H1 (cell line): ENCODE results near the gene KLHL15. TPM values are rescaled to one million over a fixed set of nuclear protein-coding genes. Genes with fewer than 3 reads are reported as not detected.

Experiments used
- CTCF ChIA-PET: fragments of 300-600 bp; sonication (Branson Sonifier 250); formaldehyde crosslinking; loops from one replicate; lab custom pipeline; 2021; ENCODE audit not compliant: partially characterized antibody; lab: Charles Lee
- POLR2A ChIA-PET: fragments of 300-600 bp; sonication (Branson Sonifier 250); formaldehyde crosslinking; loops from one replicate; lab custom pipeline; 2021; ENCODE audit warnings: inconsistent platforms; ENCODE audit not compliant: partially characterized antibody; lab: Charles Lee
- DNase-seq, 2 experiments: peaks; one replicate each; pipeline versions ENCODE4 v3.0.0 to v3.0.0-alpha.2; 2010 to 2022; ENCODE audit warnings: low spot score in 2 of 2, low read depth in 1 of 2, mixed read lengths in 1 of 2
- FAIRE-seq: peaks from 2 replicates; lab custom pipeline; 2011; peaks lifted over from hg19 to GRCh38; lab: Jason Lieb, UNC
- H2AFZ ChIP-seq: 2 replicates; pipeline ENCODE4 v1.8.1; 2012; ENCODE audit warnings: low read length, inconsistent platforms
- H2AK5ac ChIP-seq: 2 replicates; pipeline ENCODE4 v1.6.1; 2013; ENCODE audit warnings: low read depth, low read length
- H2BK120ac ChIP-seq: replicated peaks from 2 replicates; pipeline ENCODE3; 2013; ENCODE audit warnings: low read depth, low read length, inconsistent platforms
- H2BK12ac ChIP-seq: 2 replicates; pipeline ENCODE4 v1.6.1; 2013; ENCODE audit warnings: low read depth, low read length
- H2BK15ac ChIP-seq: 2 replicates; pipeline ENCODE4 v1.6.1; 2013; ENCODE audit warnings: low read length
- H2BK20ac ChIP-seq: 2 replicates; pipeline ENCODE4 v1.6.1; 2013; ENCODE audit warnings: low read length
- H2BK5ac ChIP-seq: 2 replicates; pipeline ENCODE4 v1.6.1; 2013; ENCODE audit warnings: low read depth, low read length
- H3K14ac ChIP-seq: 2 replicates; pipeline ENCODE4 v1.6.1; 2013; ENCODE audit warnings: inconsistent platforms; ENCODE audit not compliant: insufficient read length
- H3K18ac ChIP-seq: 2 replicates; pipeline ENCODE4 v1.6.1; 2013; ENCODE audit warnings: low read length; ENCODE audit errors: extremely low read depth
- H3K23ac ChIP-seq: 2 replicates; pipeline ENCODE4 v1.6.1; 2013; ENCODE audit warnings: inconsistent platforms; ENCODE audit not compliant: insufficient read length
- H3K23me2 ChIP-seq: 2 replicates; pipeline ENCODE4 v1.6.1; 2013; ENCODE audit warnings: low read depth, low read length
- H3K27ac ChIP-seq: 2 replicates; pipeline ENCODE4 v1.6.1; 2011; ENCODE audit warnings: low read depth, low read length, inconsistent platforms
- H3K27me3 ChIP-seq, 4 experiments: replicated peaks in 1 of 4; 1 replicate in 1 of 4; 2 replicates in 3 of 4; pipeline versions ENCODE4 v1.6.1 to v1.8.1; 2011 to 2013; ENCODE audit warnings: low read length in 3 of 4, mild to moderate bottlenecking in 3 of 4, inconsistent platforms in 2 of 4, mixed read lengths in 2 of 4, moderate library complexity in 1 of 4; ENCODE audit not compliant: control insufficient read depth in 3 of 4, insufficient read depth in 3 of 4; ENCODE audit errors: extremely low read depth in 1 of 4
- H3K36me3 ChIP-seq, 4 experiments: 2 replicates each; pipeline versions ENCODE4 v1.6.1 to v1.8.1; 2011 to 2013; ENCODE audit warnings: mild to moderate bottlenecking in 4 of 4, low read length in 3 of 4, moderate library complexity in 2 of 4, control low read depth in 1 of 4, inconsistent platforms in 1 of 4; ENCODE audit not compliant: insufficient read depth in 4 of 4, control insufficient read depth in 2 of 4
- H3K4ac ChIP-seq: replicated peaks from 2 replicates; pipeline ENCODE3; 2013; ENCODE audit warnings: low read length, low read depth, mixed read lengths, inconsistent platforms; ENCODE audit not compliant: insufficient read length
- H3K4me1 ChIP-seq, 4 experiments: replicated peaks in 1 of 4; 1 replicate in 1 of 4; 2 replicates in 3 of 4; pipeline versions ENCODE4 v1.6.1 to v1.8.1; 2011 to 2013; ENCODE audit warnings: low read length in 3 of 4, inconsistent platforms in 2 of 4, mixed read lengths in 1 of 4; ENCODE audit not compliant: insufficient read depth in 4 of 4, control insufficient read depth in 3 of 4
- H3K4me2 ChIP-seq, 2 experiments: 2 replicates each; pipeline versions ENCODE4 v1.6.1 to v1.8.1; 2011 to 2013; ENCODE audit warnings: low read depth in 2 of 2, low read length in 2 of 2, control low read depth in 1 of 2, inconsistent platforms in 1 of 2, mild to moderate bottlenecking in 1 of 2; ENCODE audit not compliant: insufficient read depth in 1 of 2
- H3K4me3 ChIP-seq, 4 experiments: fragments of 200-600, 300-600 bp in 1 of 4; sonication (generic), shearing (Covaris generic), sonication (Bioruptor Twin) in 1 of 4; 2 replicates each; pipeline versions ENCODE4 v1.5.1 to v1.8.1; 2011 to 2016; ENCODE audit warnings: low read length in 4 of 4, low read depth in 3 of 4, control low read depth in 2 of 4, inconsistent platforms in 2 of 4, mild to moderate bottlenecking in 2 of 4, mixed read lengths in 1 of 4, moderate library complexity in 1 of 4; ENCODE audit not compliant: insufficient read depth in 2 of 4; ENCODE audit errors: extremely low read depth in 1 of 4
- H3K56ac ChIP-seq: replicated peaks from 2 replicates; pipeline ENCODE3; 2013; ENCODE audit warnings: low read depth, mild to moderate bottlenecking, mixed read lengths, low read length, inconsistent platforms; ENCODE audit not compliant: insufficient read length
- H3K79me1 ChIP-seq: 2 replicates; pipeline ENCODE4 v1.6.1; 2013; ENCODE audit warnings: low read depth, low read length, control low read depth
- H3K79me2 ChIP-seq, 2 experiments: 2 replicates each; pipeline versions ENCODE4 v1.6.1 to v1.8.1; 2012 to 2013; ENCODE audit warnings: low read length in 2 of 2, mild to moderate bottlenecking in 2 of 2, inconsistent platforms in 1 of 2; ENCODE audit not compliant: insufficient read depth in 2 of 2, control insufficient read depth in 1 of 2
- H3K9ac ChIP-seq, 4 experiments: replicated peaks in 1 of 4; 1 replicate in 1 of 4; 2 replicates in 3 of 4; pipeline versions ENCODE4 v1.6.1 to v1.8.1; 2011 to 2013; ENCODE audit warnings: low read depth in 3 of 4, low read length in 3 of 4, control low read depth in 2 of 4, mild to moderate bottlenecking in 2 of 4, moderate library complexity in 2 of 4, inconsistent platforms in 1 of 4; ENCODE audit errors: extremely low read depth in 1 of 4
- H3K9me3 ChIP-seq, 2 experiments: 2 replicates each; pipeline versions ENCODE4 v1.6.1 to v1.8.1; 2012 to 2013; ENCODE audit warnings: mild to moderate bottlenecking in 2 of 2, moderate library complexity in 2 of 2, control low read depth in 1 of 2, inconsistent platforms in 1 of 2, low read depth in 1 of 2, low read length in 1 of 2, mixed read lengths in 1 of 2; ENCODE audit not compliant: insufficient read depth in 2 of 2
- H4K20me1 ChIP-seq, 2 experiments: replicated peaks in 1 of 2; 2 replicates each; pipeline versions ENCODE3 to v1.8.1; 2011 to 2013; ENCODE audit warnings: inconsistent platforms in 2 of 2, low read length in 2 of 2, mild to moderate bottlenecking in 1 of 2; ENCODE audit not compliant: insufficient read depth in 2 of 2, control insufficient read depth in 1 of 2
- H4K5ac ChIP-seq: 2 replicates; pipeline ENCODE4 v1.6.1; 2013; ENCODE audit warnings: low read length, low read depth, mixed read lengths, inconsistent platforms; ENCODE audit not compliant: insufficient read length
- H4K8ac ChIP-seq: 2 replicates; pipeline ENCODE4 v1.8.0; 2013; ENCODE audit warnings: mild to moderate bottlenecking, moderate library complexity, low read length, inconsistent platforms; ENCODE audit not compliant: insufficient read depth; ENCODE audit errors: extremely low read depth
- H4K91ac ChIP-seq: replicated peaks from 2 replicates; pipeline ENCODE3; 2013; ENCODE audit warnings: low read length, mixed read lengths, inconsistent platforms; ENCODE audit not compliant: insufficient read length
- CBX8 ChIP-seq: fragments of 300-800, 300-1000 bp; sonication (generic); IDR thresholded peaks from 2 replicates; pipeline ENCODE4 v1.7.1; 2016; ENCODE audit warnings: low read depth, low read length, borderline replicate concordance
- CHD2 ChIP-seq: IDR thresholded peaks from 2 replicates; pipeline ENCODE4 v1.6.1; 2012; ENCODE audit warnings: low read length, improper control_type of control experiment
- GABPA ChIP-seq: IDR thresholded peaks from 2 replicates; pipeline ENCODE4 v1.6.1; 2011; ENCODE audit warnings: mild to moderate bottlenecking, low read length, moderate library complexity, borderline replicate concordance; ENCODE audit not compliant: insufficient read depth
- JUN ChIP-seq: IDR thresholded peaks from 2 replicates; pipeline ENCODE4 v1.6.1; 2011; ENCODE audit warnings: low read depth, mild to moderate bottlenecking, improper control_type of control experiment, low read length
- KDM1A ChIP-seq: fragments of 200-600, 300-600 bp; sonication (generic); IDR thresholded peaks from 2 replicates; pipeline ENCODE4 v1.7.1; 2016; ENCODE audit warnings: mild to moderate bottlenecking, low read length, borderline replicate concordance
- RXRA ChIP-seq: IDR thresholded peaks from 2 replicates; pipeline ENCODE4 v1.6.1; 2011; ENCODE audit warnings: low read depth, mild to moderate bottlenecking, low read length, moderate library complexity; ENCODE audit not compliant: insufficient read depth
- SP2 ChIP-seq: IDR thresholded peaks from 2 replicates; pipeline ENCODE4 v1.6.1; 2012; ENCODE audit warnings: mild to moderate bottlenecking, low read length, inconsistent platforms
- WGBS, 2 experiments: shearing (Covaris generic) in 1 of 2; methylation state at CpG; one replicate each; pipeline versions ENCODE4 v1.1.6 to v1.1.7; 2013 to 2015; ENCODE audit warnings: low lambda C conversion rate in 2 of 2, mixed read lengths in 2 of 2, inconsistent platforms in 1 of 2, low coverage in 1 of 2, missing lambda C conversion rate in 1 of 2; ENCODE audit not compliant: insufficient replicate concordance in 2 of 2, insufficient coverage in 1 of 2, insufficient read length in 1 of 2; ENCODE audit errors: extremely low coverage in 1 of 2, missing lambda C conversion rate in 1 of 2; 5-methylcytosine and 5-hydroxymethylcytosine counted together
- polyA plus RNA-seq, 7 experiments: library from polyadenylated mRNA; depleted of rRNA in 3 of 7; stranded (reverse) in 5 of 7; unstranded in 2 of 7; fragments of >200 nt in 5 of 7; fragments of 200-250 nt in 2 of 7; gene quantifications; 1 replicate in 5 of 7; 2 replicates in 1 of 7; 4 replicates in 1 of 7; pipeline versions ENCODE4 v1.2.1 to v1.2.3, GENCODE V29; 2011 to 2013; ENCODE audit warnings: missing spikeins in 2 of 7, mixed read lengths in 2 of 7
- total RNA-seq: library from RNA; stranded (reverse); fragmentation: NEBNext Ultra II Directional; extraction: Animal tissue kit (Norgen Biotek cat#: 25700); gene quantifications from 2 replicates; pipeline ENCODE4 v1.2.1, GENCODE V29; 2021

The KLHL15 gene
- total and polyA plus RNA-seq, 2 of the 8 experiments (the other 6 are each of a cell fraction or from before 2014, with no cell fraction given): 3.7 to 8.9 TPM

- no peak for DNase-seq
Observed at GRCh38 chrX:24037729-24038128, 10.7 kb upstream of the KLHL15 start.

More at GRCh38 chrX:24037729-24038128, 10.7 kb upstream of the KLHL15 start:
- Histone ChIP-seq H3K4me3 (no peak overlapping the region), H3K4me2 (no peak overlapping the region), H3K79me2 (no peaks in the 10 kb centered on the region), H3K23me2 (no peaks in the 10 kb centered on the region), H4K91ac (no peak overlapping the region), H3K14ac (no peak overlapping the region), H2AFZ (no peak overlapping the region), H3K36me3 (no peaks in the 10 kb centered on the region), H4K8ac (no peak overlapping the region), H3K27ac (no peak overlapping the region), H2BK15ac (no peak overlapping the region), H4K20me1 (no peaks in the 10 kb centered on the region), H3K56ac (no peak overlapping the region), H3K23ac (no peak overlapping the region), H2BK120ac (no peak overlapping the region), H3K18ac (no peak overlapping the region), H3K4me1 (no peaks in the 10 kb centered on the region), H2BK20ac (no peak overlapping the region), H3K9ac (no peak overlapping the region), H2BK12ac (no peak overlapping the region), H3K27me3 (no peaks in the 10 kb centered on the region), H4K5ac (no peak overlapping the region), H2BK5ac (no peak overlapping the region), H3K4ac (no peak overlapping the region), H2AK5ac (no peak overlapping the region), H3K9me3 (no peaks in the 10 kb centered on the region), H3K79me1 (no peaks in the 10 kb centered on the region)
- ChIA-PET CTCF (no interaction called here), POLR2A (interaction anchor here (0.6 kb wide), 1 partner anchor 112 kb away, joined by 3 read pairs; no protein-coding TSS in a partner anchor)
- TF ChIP-seq KDM1A (no peak), RXRA (no peak), SP2 (no peak), CHD2 (no peak), CBX8 (no peak), JUN (no peak), GABPA (no peak)
- WGBS, 2 experiments: 100% methylated on average over 1 of the region's 4 CpGs; no CpG with 5 or more reads in 1 of the 2 experiments
- FAIRE-seq: no peak
